MM.1S (cell line): ENCODE results near the gene LHX5.

ENCODE experiments used
- DNase-seq: peaks from one replicate; pipeline ENCODE4 v3.0.0-alpha.2; 2015
- H2AFZ ChIP-seq: fragments of 300-600 bp; sonication (generic); 2 replicates; pipeline ENCODE4 v1.6.0; 2016; ENCODE audit warnings: antibody characterized with exemption, low read length
- H3F3A ChIP-seq: fragments of 300-600 bp; sonication (generic); 2 replicates; pipeline ENCODE4 v1.6.1; 2016; ENCODE audit warnings: mild to moderate bottlenecking, antibody characterized with exemption, low read length, moderate library complexity, mixed read lengths; ENCODE audit not compliant: insufficient read depth
- H3K27ac ChIP-seq: fragments of 300-600 bp; sonication (generic); 2 replicates; pipeline ENCODE4 v1.5.1; 2016; ENCODE audit warnings: mild to moderate bottlenecking, low read length
- H3K27me3 ChIP-seq: fragments of 300-600 bp; sonication (generic); replicated peaks from 2 replicates; pipeline ENCODE4 v1.6.0; 2016; ENCODE audit warnings: low read length; ENCODE audit not compliant: insufficient read depth
- H3K36me3 ChIP-seq: fragments of 300-600 bp; sonication (generic); replicated peaks from 2 replicates; pipeline ENCODE4 v1.6.1; 2016; ENCODE audit warnings: mild to moderate bottlenecking, low read length, mixed read lengths; ENCODE audit not compliant: insufficient read depth
- H3K4me1 ChIP-seq: fragments of 300-600 bp; sonication (generic); 2 replicates; pipeline ENCODE4 v1.6.1; 2016; ENCODE audit warnings: low read length, mixed read lengths
- H3K4me2 ChIP-seq: fragments of 300-600 bp; sonication (generic); 2 replicates; pipeline ENCODE4 v1.6.0; 2016; ENCODE audit warnings: low read depth, low read length
- H3K4me3 ChIP-seq: fragments of 300-600 bp; sonication (generic); 2 replicates; pipeline ENCODE4 v1.5.1; 2016; ENCODE audit warnings: low read length, mixed read lengths
- H3K79me2 ChIP-seq: fragments of 300-600 bp; sonication (generic); 2 replicates; pipeline ENCODE4 v1.6.1; 2016; ENCODE audit warnings: mixed run types, low read length, mixed read lengths
- H3K9ac ChIP-seq: fragments of 300-600 bp; sonication (generic); 2 replicates; pipeline ENCODE4 v1.6.1; 2016; ENCODE audit warnings: low read length, mixed read lengths
- H3K9me2 ChIP-seq: fragments of 300-600 bp; sonication (generic); replicated peaks from 2 replicates; pipeline ENCODE4 v1.6.1; 2016; ENCODE audit warnings: mild to moderate bottlenecking, low read length, mixed read lengths; ENCODE audit not compliant: insufficient read depth
- H3K9me3 ChIP-seq: fragments of 300-600 bp; sonication (generic); replicated peaks from 2 replicates; pipeline ENCODE4 v1.6.1; 2016; ENCODE audit warnings: mild to moderate bottlenecking, low read length, mixed read lengths; ENCODE audit not compliant: insufficient read depth
- H4K20me1 ChIP-seq: fragments of 300-600 bp; sonication (generic); 2 replicates; pipeline ENCODE4 v1.6.1; 2016; ENCODE audit warnings: mild to moderate bottlenecking, low read length, moderate library complexity, mixed read lengths; ENCODE audit not compliant: insufficient read depth
- CTCF ChIP-seq: fragments of 300-600 bp; sonication (generic); IDR thresholded peaks from 2 replicates; pipeline ENCODE4 v1.5.1; 2016; ENCODE audit warnings: antibody characterized with exemption, low read length, mixed read lengths
- EZH2 ChIP-seq: fragments of 300-600 bp; sonication (generic); optimal IDR thresholded peaks from 2 replicates; pipeline ENCODE3; 2017; ENCODE audit warnings: low read depth, mild to moderate bottlenecking, antibody characterized with exemption, low read length, mixed read lengths
- EZH2phosphoT487 ChIP-seq: fragments of 300-600 bp; sonication (generic); IDR thresholded peaks from 2 replicates; pipeline ENCODE4 v1.6.1; 2018; ENCODE audit warnings: antibody characterized with exemption, low read length

LHX5 gene

GRCh38 chr12:113416091-113416754 lies 55.4 kb downstream of the LHX5 start:
- H2AFZ ChIP-seq: no peak overlapping the region
- H3K4me1 ChIP-seq: no peaks in the 10 kb centered on the region
- H3F3A ChIP-seq: no peaks in the 10 kb centered on the region
- H3K27me3 ChIP-seq: no peaks in the 10 kb centered on the region
- H3K79me2 ChIP-seq: no peaks in the 10 kb centered on the region
- H3K9me3 ChIP-seq: no peaks in the 10 kb centered on the region
- H3K27ac ChIP-seq: no peak overlapping the region
- DNase-seq: no peak
- H3K9ac ChIP-seq: no peak overlapping the region
- TF ChIP-seq EZH2 (no peak), CTCF (no peak), EZH2phosphoT487 (no peak)
- H4K20me1 ChIP-seq: no peaks in the 10 kb centered on the region
- no peak overlapping the region for H3K4me3 ChIP-seq
- H3K36me3 ChIP-seq: no peaks in the 10 kb centered on the region
- no peaks in the 10 kb centered on the region for H3K9me2 ChIP-seq
- no peak overlapping the region for H3K4me2 ChIP-seq

GRCh38 chr12:113414519-113415038 lies 57.1 kb downstream of the LHX5 start:
- Histone ChIP-seq H3F3A (no peaks in the 10 kb centered on the region), H2AFZ (no peak overlapping the region), H3K36me3 (no peaks in the 10 kb centered on the region), H4K20me1 (no peaks in the 10 kb centered on the region), H3K4me3 (no peak overlapping the region), H3K4me2 (no peak overlapping the region), H3K4me1 (no peaks in the 10 kb centered on the region), H3K79me2 (no peaks in the 10 kb centered on the region), H3K9ac (no peak overlapping the region), H3K27ac (no peak overlapping the region), H3K9me2 (no peaks in the 10 kb centered on the region), H3K27me3 (no peaks in the 10 kb centered on the region), H3K9me3 (no peaks in the 10 kb centered on the region)
- no peak for DNase-seq
- TF ChIP-seq CTCF: no peak
- no peak for TF ChIP-seq EZH2
- TF ChIP-seq EZH2phosphoT487: no peak

- no peaks in the 10 kb centered on the region for H3K79me2 ChIP-seq
- no peaks in the 10 kb centered on the region for H3K9me3 ChIP-seq
- H3F3A ChIP-seq: no peaks in the 10 kb centered on the region
- H4K20me1 ChIP-seq: no peaks in the 10 kb centered on the region
- no peaks in the 10 kb centered on the region for H3K36me3 ChIP-seq
- H3K4me2 ChIP-seq: no peak overlapping the region
- no peaks in the 10 kb centered on the region for H3K27me3 ChIP-seq
- no peaks in the 10 kb centered on the region for H3K9me2 ChIP-seq
- H2AFZ ChIP-seq: no peak overlapping the region
- H3K4me1 ChIP-seq: no peaks in the 10 kb centered on the region
- DNase-seq: no peak
- H3K4me3 ChIP-seq: no peak overlapping the region
- no peak overlapping the region for H3K9ac ChIP-seq
- TF ChIP-seq CTCF (no peak), EZH2 (no peak), EZH2phosphoT487 (no peak)
- H3K27ac ChIP-seq: no peak overlapping the region
Observed at GRCh38 chr12:113413488-113413939, 58.2 kb downstream of the LHX5 start.
